ENCODE results near the gene STARD13. TPM values are rescaled to one million over a fixed set of nuclear protein-coding genes. Genes with fewer than 3 reads are reported as not detected.

STARD13 gene
- total RNA-seq, 1 donor = 28.2 TPM

DNA sequence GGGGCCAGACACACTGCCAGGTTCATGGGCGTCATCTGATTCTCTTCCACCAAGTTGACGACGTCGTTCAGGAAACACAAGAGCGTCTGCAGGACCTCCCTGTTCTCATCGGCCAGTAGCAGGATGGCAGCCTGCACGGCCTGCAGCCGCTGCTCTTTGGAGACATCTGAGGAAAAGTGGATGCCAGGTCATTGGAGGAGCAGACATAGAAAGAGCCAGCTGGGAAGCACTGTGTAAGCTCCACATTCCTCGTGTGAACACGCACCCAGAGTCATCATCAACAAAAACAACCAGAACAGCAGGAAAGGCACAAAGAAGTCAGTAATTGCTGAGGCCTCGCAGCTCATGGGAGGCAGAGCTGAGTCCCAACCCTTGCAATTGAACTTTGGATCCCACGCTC is 172.8 kb downstream of the STARD13 start:
- H3K4me2 ChIP-seq (ENCODE audit: insufficient read depth, low read length) = no peak overlapping the region
- H2AFZ ChIP-seq (ENCODE audit: low read length) = no peak overlapping the region
- H3K9me3 ChIP-seq (ENCODE audit: low read depth, low read length) = no peaks in the 10 kb centered on the region
- TF ChIP-seq, protein P1, sequence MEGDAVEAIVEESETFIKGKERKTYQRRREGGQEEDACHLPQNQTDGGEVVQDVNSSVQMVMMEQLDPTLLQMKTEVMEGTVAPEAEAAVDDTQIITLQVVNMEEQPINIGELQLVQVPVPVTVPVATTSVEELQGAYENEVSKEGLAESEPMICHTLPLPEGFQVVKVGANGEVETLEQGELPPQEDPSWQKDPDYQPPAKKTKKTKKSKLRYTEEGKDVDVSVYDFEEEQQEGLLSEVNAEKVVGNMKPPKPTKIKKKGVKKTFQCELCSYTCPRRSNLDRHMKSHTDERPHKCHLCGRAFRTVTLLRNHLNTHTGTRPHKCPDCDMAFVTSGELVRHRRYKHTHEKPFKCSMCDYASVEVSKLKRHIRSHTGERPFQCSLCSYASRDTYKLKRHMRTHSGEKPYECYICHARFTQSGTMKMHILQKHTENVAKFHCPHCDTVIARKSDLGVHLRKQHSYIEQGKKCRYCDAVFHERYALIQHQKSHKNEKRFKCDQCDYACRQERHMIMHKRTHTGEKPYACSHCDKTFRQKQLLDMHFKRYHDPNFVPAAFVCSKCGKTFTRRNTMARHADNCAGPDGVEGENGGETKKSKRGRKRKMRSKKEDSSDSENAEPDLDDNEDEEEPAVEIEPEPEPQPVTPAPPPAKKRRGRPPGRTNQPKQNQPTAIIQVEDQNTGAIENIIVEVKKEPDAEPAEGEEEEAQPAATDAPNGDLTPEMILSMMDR (IDR thresholded peaks at IDR 0.05; ENCODE audit: extremely low read depth, low read depth, low read length) = no peak
- no peak overlapping the region for H3K4me3 ChIP-seq (ENCODE audit: insufficient read depth, low read length)
- H3K27me3 ChIP-seq (ENCODE audit: insufficient read depth, low read length) = no peaks in the 10 kb centered on the region
- peaks cover 8% of the 10 kb centered on the region for H3K79me2 ChIP-seq (ENCODE audit: insufficient read depth, low read length)
- peaks cover 53% of the 10 kb centered on the region for H3K4me1 ChIP-seq (ENCODE audit: insufficient read depth, low read length)
- peaks cover under 1% of the 10 kb centered on the region for H4K20me1 ChIP-seq (ENCODE audit: insufficient read depth, low read length)
- peak overlapping the region; percentile 82 for H3K27ac ChIP-seq (ENCODE audit: low read depth, low read length)
- DNase-seq (ENCODE audit: insufficient read length, low spot score, missing footprints) = no peak
- H3K36me3 ChIP-seq (ENCODE audit: insufficient read depth, low read length) = peaks cover 86% of the 10 kb centered on the region

DNA sequence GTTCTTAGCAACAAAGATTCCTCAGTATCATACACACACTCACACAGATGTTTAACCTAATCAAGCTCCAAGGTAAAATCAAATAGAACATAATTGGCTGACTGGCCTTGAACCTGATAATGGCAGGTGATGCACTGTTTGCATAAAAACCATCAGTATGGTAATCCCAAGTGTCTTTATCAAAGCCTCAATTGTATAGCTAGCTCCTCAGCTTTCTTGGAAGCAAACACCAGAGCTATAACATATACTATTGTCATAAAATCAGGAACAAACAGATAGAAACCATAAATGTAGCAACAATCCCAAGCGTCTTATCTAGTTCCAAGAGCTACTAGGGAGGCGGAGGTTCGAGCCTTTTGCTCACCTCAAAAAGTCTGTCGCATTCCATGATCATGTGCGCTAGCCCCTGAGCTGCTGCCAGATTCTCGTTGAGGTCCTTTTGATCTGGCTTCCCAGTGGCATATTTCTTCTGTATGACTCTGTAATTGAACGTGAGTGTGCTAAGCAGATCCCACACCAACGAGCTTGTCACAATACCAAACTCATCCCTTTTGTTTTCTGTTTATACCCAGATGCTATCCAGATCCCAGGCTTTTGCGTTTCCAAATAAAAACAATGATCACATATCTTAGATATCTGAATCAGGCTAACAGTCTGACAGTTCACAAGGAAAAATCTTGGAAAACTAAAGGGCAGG is 174.0 kb downstream of the STARD13 start:
- Histone ChIP-seq H2AFZ (ENCODE audit: low read length) (no peak overlapping the region), H3K27me3 (ENCODE audit: insufficient read depth, low read length) (no peaks in the 10 kb centered on the region), H3K4me2 (ENCODE audit: insufficient read depth, low read length) (peak overlapping the region; percentile 23), H3K9me3 (ENCODE audit: low read depth, low read length) (no peaks in the 10 kb centered on the region), H3K27ac (ENCODE audit: low read depth, low read length) (peak overlapping the region; percentile 82), H3K79me2 (ENCODE audit: insufficient read depth, low read length) (peaks cover 8% of the 10 kb centered on the region), H3K36me3 (ENCODE audit: insufficient read depth, low read length) (peaks cover 87% of the 10 kb centered on the region), H4K20me1 (ENCODE audit: insufficient read depth, low read length) (peaks cover 6% of the 10 kb centered on the region), H3K4me1 (ENCODE audit: insufficient read depth, low read length) (peaks cover 53% of the 10 kb centered on the region), H3K4me3 (ENCODE audit: insufficient read depth, low read length) (no peak overlapping the region)
- DNase-seq (ENCODE audit: insufficient read length, low spot score, missing footprints) = peak; percentile 75
- TF ChIP-seq, protein P1 (IDR thresholded peaks at IDR 0.05; ENCODE audit: extremely low read depth, low read depth, low read length) = no peak

DNA sequence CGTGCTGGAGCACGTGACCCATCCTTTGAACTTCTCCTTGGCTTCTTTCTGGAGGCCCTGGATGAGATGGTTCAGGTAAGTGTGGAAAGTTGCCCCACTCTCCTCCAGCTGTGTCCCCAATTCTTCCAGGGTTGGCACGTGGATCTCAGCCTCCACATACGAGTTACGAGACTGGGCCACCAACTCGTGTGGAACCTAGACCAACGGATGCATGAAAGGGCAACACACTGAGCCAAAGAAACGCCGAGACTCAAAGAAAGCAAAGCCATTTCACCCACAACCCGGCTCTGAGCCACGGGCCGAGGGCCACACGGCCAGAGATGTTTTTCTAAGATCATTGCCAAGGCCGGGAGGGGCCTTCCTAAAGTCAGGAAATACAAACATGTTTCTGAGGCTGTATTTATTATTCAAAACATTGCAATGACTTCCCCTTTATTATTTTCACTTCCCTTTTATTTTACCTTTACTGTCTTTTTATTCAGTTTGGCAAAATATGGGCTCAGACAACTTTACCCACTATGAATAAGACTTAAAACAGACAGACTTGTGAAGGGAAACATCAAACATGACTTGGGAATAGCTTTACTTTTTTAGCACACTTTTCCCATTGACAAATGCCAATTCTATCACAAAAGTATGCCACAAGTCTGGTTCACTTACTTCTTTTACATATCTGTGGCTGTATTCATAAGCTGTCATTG is 174.7 kb downstream of the STARD13 start:
- peak overlapping the region; percentile 82 for H3K27ac ChIP-seq (ENCODE audit: low read depth, low read length)
- no peak for DNase-seq (ENCODE audit: insufficient read length, low spot score, missing footprints)
- peaks cover 53% of the 10 kb centered on the region for H3K4me1 ChIP-seq (ENCODE audit: insufficient read depth, low read length)
- H3K4me3 ChIP-seq (ENCODE audit: insufficient read depth, low read length) = no peak overlapping the region
- TF ChIP-seq, protein P1 (IDR thresholded peaks at IDR 0.05; ENCODE audit: extremely low read depth, low read depth, low read length) = no peak
- peaks cover 8% of the 10 kb centered on the region for H3K79me2 ChIP-seq (ENCODE audit: insufficient read depth, low read length)
- H3K36me3 ChIP-seq (ENCODE audit: insufficient read depth, low read length) = peaks cover 89% of the 10 kb centered on the region
- peak overlapping the region; percentile 23 for H3K4me2 ChIP-seq (ENCODE audit: insufficient read depth, low read length)
- H3K9me3 ChIP-seq (ENCODE audit: low read depth, low read length) = no peaks in the 10 kb centered on the region
- H3K27me3 ChIP-seq (ENCODE audit: insufficient read depth, low read length) = no peaks in the 10 kb centered on the region
- H2AFZ ChIP-seq (ENCODE audit: low read length) = no peak overlapping the region
- peaks cover 6% of the 10 kb centered on the region for H4K20me1 ChIP-seq (ENCODE audit: insufficient read depth, low read length)

DNA sequence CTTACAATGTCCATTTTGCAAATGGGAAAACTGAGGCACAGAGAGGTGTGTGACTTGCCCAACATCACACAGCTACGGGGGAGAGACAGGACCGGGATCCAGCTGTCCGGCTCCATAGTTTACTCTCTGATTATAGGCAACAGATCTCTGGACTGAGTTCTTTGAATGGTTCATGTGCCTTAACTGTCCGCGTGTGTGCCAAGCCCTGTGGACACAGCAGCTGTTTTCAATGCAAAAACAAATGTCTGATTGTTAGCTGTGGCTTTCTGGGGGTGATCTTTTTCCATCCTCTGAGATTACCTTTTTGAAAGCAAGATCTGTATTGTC is 175.2 kb downstream of the STARD13 start:
- Histone ChIP-seq H2AFZ (ENCODE audit: low read length) (no peak overlapping the region), H3K27me3 (ENCODE audit: insufficient read depth, low read length) (no peaks in the 10 kb centered on the region), H3K79me2 (ENCODE audit: insufficient read depth, low read length) (peaks cover 8% of the 10 kb centered on the region), H3K27ac (ENCODE audit: low read depth, low read length) (peak overlapping the region; percentile 82), H3K4me2 (ENCODE audit: insufficient read depth, low read length) (peak overlapping the region; percentile 23), H3K4me3 (ENCODE audit: insufficient read depth, low read length) (no peak overlapping the region), H4K20me1 (ENCODE audit: insufficient read depth, low read length) (peaks cover 6% of the 10 kb centered on the region), H3K36me3 (ENCODE audit: insufficient read depth, low read length) (peaks cover 89% of the 10 kb centered on the region), H3K4me1 (ENCODE audit: insufficient read depth, low read length) (peaks cover 53% of the 10 kb centered on the region), H3K9me3 (ENCODE audit: low read depth, low read length) (no peaks in the 10 kb centered on the region)
- TF ChIP-seq, protein P1 (IDR thresholded peaks at IDR 0.05; ENCODE audit: extremely low read depth, low read depth, low read length) = no peak
- DNase-seq (ENCODE audit: insufficient read length, low spot score, missing footprints) = no peak
